Breast epithelium (tissue), 4 donors: ENCODE data around the gene UBE2N. TPM values are rescaled to one million over a fixed set of nuclear protein-coding genes. Genes with fewer than 3 reads are reported as not detected.
"Not testable (repeated sequence)": the region's sequence is repeated elsewhere in the genome, so short reads cannot be mapped to it uniquely, and the experiment has no call there.

Experiments
- DNase-seq, 2 donors: peaks; one replicate each; pipeline ENCODE4 v3.0.0-alpha.2; 2019; ENCODE audit warnings: low spot score in 2 of 2
- H3K27ac ChIP-seq, 2 donors: fragments of 200-600 bp; sonication (generic) in 1 of 2; one replicate each; pipeline ENCODE4 v1.5.1; 2016 to 2019; ENCODE audit warnings: mild to moderate bottlenecking in 1 of 2
- H3K27me3 ChIP-seq, 2 donors: fragments of 200-600 bp; sonication (generic) in 1 of 2; one replicate each; pipeline versions ENCODE4 v1.5.1 to v1.6.0; 2017 to 2019; ENCODE audit warnings: control low read depth in 1 of 2, mild to moderate bottlenecking in 1 of 2
- H3K36me3 ChIP-seq: fragments of 200-600 bp; one replicate; pipeline ENCODE4 v1.5.1; 2019
- H3K4me1 ChIP-seq, 2 donors: fragments of 200-600 bp; sonication (generic); one replicate each; pipeline ENCODE4 v1.5.1; 2016 to 2019; ENCODE audit warnings: control low read depth in 1 of 2
- H3K4me3 ChIP-seq, 3 donors: fragments of 200-600 bp; sonication (generic); 1 replicate in 2 of 3; 2 replicates in 1 of 3; pipeline ENCODE4 v1.5.1; 2016 to 2019; ENCODE audit warnings: mild to moderate bottlenecking in 3 of 3, moderate library complexity in 2 of 3
- H3K9me3 ChIP-seq, 2 donors: fragments of 200-600 bp; sonication (generic) in 1 of 2; one replicate each; pipeline ENCODE4 v1.5.1; 2016 to 2019; ENCODE audit warnings: control low read depth in 1 of 2
- POLR2A ChIP-seq: fragments of 450-650 bp; IDR thresholded peaks from one replicate; pipeline ENCODE4 v1.6.1; 2016; ENCODE audit warnings: antibody characterized with exemption, mild to moderate bottlenecking, moderate library complexity
- POLR2AphosphoS5 ChIP-seq, 3 donors: sonication (generic); formaldehyde crosslinking; IDR thresholded peaks; one replicate each; pipeline ENCODE4 v1.6.1; 2017; ENCODE audit warnings: antibody characterized with exemption in 3 of 3
- intact Hi-C: fragments of 100-400 bp; cut with DNase I; formaldehyde crosslinking; loops from one replicate; pipeline ENCODE4 v1.15.1; 2023; ENCODE audit warnings: low total_unique reads
- total RNA-seq, 3 donors: library from RNA; depleted of rRNA; stranded (reverse); fragments of >200 nt; gene quantifications; one replicate each; pipeline ENCODE4 v1.1.0, GENCODE V29; 2016
- TF ChIP-seq, protein P1 (sequence below), 3 donors: fragments of 450-650 bp; IDR thresholded peaks; one replicate each; pipeline ENCODE4 v1.5.1; 2016 to 2017; ENCODE audit warnings: antibody characterized with exemption in 3 of 3, mild to moderate bottlenecking in 3 of 3, moderate library complexity in 3 of 3

Gene UBE2N
- total RNA-seq, 3 donors from 2014 or later = 23.0 to 47.7 (median 43.3) TPM

DNA sequence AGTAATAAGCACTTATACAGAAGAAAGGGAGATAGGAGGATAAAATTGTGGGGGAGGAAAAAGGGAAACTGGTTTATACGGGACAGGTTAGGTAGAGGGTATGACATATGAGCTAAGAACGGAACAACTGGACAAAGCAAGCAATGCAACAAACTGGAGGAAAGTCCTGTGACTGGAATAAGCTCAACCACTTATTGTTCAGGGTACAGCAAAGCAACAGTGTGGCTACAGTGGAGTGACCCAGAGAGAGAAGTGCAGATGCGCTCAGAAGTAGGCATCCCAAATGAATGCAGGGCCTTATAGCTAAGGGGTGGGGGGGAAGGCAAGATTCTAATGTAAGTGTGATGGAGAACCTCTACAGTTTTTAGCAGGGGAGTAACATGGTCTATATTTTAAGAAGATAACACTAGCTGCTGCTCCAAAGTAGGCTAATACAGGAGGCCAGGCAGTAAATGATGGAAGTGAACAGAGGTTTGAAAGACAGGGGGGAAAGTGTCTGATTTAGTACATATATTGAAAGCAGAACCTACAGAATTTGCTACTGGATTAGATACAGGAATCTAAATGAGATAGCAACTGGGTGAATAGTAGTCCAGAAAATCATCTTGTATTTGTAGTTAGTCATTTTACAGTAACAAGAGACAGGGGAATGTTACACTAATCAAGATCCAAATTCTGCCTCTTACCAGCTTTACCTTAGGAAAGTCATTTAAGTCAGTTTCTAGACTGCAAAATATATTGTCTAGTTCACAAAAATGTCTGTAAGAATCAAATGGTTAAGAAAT is 3.3 kb downstream of the UBE2N start:
- Histone ChIP-seq H3K27ac (no peak overlapping the region), H3K4me3 (no peak overlapping the region), H3K9me3 (no peaks in the 10 kb centered on the region), H3K36me3 (no peaks in the 10 kb centered on the region), H3K27me3 (no peaks in the 10 kb centered on the region), H3K4me1 (peaks cover 0 to 3% of the 10 kb centered on the region in 2 donors)
- intact Hi-C loops = no loop called here
- TF ChIP-seq POLR2AphosphoS5 (IDR thresholded peaks at IDR 0.05) = no peak
- TF ChIP-seq POLR2A = no peak
- TF ChIP-seq, protein P1, sequence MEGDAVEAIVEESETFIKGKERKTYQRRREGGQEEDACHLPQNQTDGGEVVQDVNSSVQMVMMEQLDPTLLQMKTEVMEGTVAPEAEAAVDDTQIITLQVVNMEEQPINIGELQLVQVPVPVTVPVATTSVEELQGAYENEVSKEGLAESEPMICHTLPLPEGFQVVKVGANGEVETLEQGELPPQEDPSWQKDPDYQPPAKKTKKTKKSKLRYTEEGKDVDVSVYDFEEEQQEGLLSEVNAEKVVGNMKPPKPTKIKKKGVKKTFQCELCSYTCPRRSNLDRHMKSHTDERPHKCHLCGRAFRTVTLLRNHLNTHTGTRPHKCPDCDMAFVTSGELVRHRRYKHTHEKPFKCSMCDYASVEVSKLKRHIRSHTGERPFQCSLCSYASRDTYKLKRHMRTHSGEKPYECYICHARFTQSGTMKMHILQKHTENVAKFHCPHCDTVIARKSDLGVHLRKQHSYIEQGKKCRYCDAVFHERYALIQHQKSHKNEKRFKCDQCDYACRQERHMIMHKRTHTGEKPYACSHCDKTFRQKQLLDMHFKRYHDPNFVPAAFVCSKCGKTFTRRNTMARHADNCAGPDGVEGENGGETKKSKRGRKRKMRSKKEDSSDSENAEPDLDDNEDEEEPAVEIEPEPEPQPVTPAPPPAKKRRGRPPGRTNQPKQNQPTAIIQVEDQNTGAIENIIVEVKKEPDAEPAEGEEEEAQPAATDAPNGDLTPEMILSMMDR (IDR thresholded peaks at IDR 0.05) = no peak
- DNase-seq = no peak

DNA sequence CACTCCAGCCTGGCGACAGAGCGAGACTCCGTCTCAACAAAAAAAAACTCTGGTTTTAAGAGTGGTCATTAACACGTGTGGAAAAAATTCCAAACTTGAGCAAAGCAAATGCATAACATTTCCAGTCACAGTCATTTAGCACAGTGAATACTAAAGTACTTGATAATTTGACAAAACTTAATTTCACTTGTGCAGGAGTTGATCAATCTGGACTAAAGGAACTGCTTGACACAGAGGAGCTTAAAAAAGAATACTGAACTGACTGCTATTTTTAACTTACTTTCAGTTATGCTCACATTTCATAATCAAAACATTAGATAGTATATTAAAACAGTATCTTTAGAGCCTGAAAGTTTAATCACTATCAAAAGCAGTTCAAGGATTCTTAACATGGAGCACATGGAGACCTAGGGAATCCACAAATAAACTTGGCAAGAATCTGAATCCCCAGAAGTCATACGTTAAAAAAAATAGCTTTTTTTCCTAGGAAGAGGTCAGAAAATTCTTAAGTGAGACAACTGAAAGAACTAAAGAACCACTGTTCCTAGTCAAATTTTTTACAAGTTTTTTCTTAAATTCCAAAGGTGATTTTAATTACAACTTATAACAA is 7.4 kb downstream of the UBE2N start:
- H3K27ac ChIP-seq = no peak overlapping the region
- DNase-seq = no peak
- no peaks in the 10 kb centered on the region for H3K4me1 ChIP-seq
- no peak overlapping the region for H3K4me3 ChIP-seq
- H3K27me3 ChIP-seq = no peaks in the 10 kb centered on the region
- intact Hi-C loops = no loop called here
- no peak for TF ChIP-seq POLR2AphosphoS5 (IDR thresholded peaks at IDR 0.05)
- no peak for TF ChIP-seq POLR2A
- TF ChIP-seq, protein P1 (IDR thresholded peaks at IDR 0.05) = no peak
- H3K9me3 ChIP-seq = no peaks in the 10 kb centered on the region
- H3K36me3 ChIP-seq = no peaks in the 10 kb centered on the region

DNA sequence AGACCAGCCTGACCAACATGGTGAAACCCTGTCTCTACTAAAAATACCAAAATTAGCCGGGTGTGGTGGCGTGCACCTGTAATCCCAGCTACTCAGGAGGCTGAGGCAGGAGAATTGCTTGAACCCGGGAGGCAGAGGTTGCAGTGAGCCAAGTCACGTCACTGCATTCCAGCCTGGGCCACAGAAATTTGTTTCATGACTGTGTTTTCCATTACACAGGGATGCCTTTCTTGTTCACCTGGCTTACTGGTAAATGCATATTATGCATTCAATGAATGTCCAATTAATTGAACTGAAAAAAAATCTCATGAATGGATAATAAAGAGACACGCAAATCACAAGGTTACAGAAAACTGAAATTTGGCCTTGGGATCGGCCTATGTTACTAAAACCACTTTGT is 9.7 kb downstream of the UBE2N start:
- H3K4me3 ChIP-seq, H3K27ac ChIP-seq, H3K36me3 ChIP-seq, H3K4me1 ChIP-seq, intact Hi-C loops, DNase-seq, H3K27me3 ChIP-seq, H3K9me3 ChIP-seq: not testable (repeated sequence)

DNA sequence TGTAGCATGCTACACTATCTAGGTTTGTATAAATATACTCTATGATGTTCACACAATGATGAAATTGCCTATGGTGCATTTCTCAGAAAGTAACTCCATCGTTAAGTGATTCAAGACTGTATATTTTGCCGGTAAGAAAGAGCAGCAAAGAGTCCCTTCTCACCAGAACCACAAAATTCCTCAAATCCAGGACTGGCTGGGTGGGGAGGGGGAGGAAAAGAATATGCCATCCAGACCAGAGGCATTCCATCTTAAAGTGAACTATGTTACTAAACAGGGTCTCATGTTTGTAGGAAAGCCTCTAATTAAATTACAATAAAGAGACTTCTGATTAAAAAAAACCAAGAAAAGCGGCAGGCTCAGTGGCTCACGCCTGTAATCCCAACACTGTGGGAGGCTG is 11.5 kb downstream of the UBE2N start:
- no peaks in the 10 kb centered on the region for H3K27me3 ChIP-seq
- no peak overlapping the region for H3K27ac ChIP-seq
- DNase-seq = no peak
- TF ChIP-seq, protein P1 (IDR thresholded peaks at IDR 0.05) = no peak
- TF ChIP-seq POLR2A (no peak), POLR2AphosphoS5 (IDR thresholded peaks at IDR 0.05) (no peak)
- H3K9me3 ChIP-seq = no peaks in the 10 kb centered on the region
- H3K4me1 ChIP-seq = no peaks in the 10 kb centered on the region
- no peak overlapping the region for H3K4me3 ChIP-seq
- H3K36me3 ChIP-seq = no peaks in the 10 kb centered on the region
- intact Hi-C loops = no loop called here

DNA sequence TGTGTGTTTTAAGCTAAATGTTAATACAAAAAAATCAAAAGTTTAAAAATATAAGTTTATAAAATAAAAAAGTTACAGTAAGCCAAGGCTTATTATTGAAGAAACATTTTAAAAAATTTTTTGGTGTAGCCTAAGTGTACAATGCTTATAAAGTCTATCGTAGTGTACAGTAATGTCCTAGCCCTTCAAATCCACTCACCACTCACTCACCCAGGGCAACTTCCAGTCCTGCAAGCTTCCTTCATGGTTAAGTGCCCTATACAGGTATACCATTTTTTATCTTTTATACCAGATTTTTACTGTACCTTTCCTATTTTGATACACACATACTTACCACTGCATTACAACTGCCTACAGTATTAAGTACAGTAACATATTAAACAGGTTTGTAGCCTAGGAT is 11.9 kb downstream of the UBE2N start:
- intact Hi-C loops = no loop called here
- Histone ChIP-seq H3K36me3 (no peaks in the 10 kb centered on the region), H3K9me3 (no peaks in the 10 kb centered on the region), H3K27me3 (no peaks in the 10 kb centered on the region), H3K4me3 (no peak overlapping the region), H3K4me1 (no peaks in the 10 kb centered on the region), H3K27ac (no peak overlapping the region)
- TF ChIP-seq POLR2A (no peak), POLR2AphosphoS5 (IDR thresholded peaks at IDR 0.05) (no peak)
- TF ChIP-seq, protein P1 (IDR thresholded peaks at IDR 0.05) = no peak
- no peak for DNase-seq
